KMS-11 (cell line): Measurements from ENCODE around the gene BZW2.

ENCODE experiments used
- H2AFZ ChIP-seq: fragments of 200-600 bp; sonication (generic); 2 replicates; pipeline ENCODE4 v1.6.1; 2016; ENCODE audit warnings: antibody characterized with exemption, mixed run types, low read depth
- H3K27ac ChIP-seq: fragments of 200-600 bp; sonication (generic); 2 replicates; pipeline ENCODE4 v1.6.1; 2016; ENCODE audit warnings: mild to moderate bottlenecking, mixed run types
- H3K27me3 ChIP-seq: fragments of 200-600 bp; sonication (generic); 2 replicates; pipeline ENCODE4 v1.6.1; 2017; ENCODE audit warnings: mild to moderate bottlenecking, low read depth, mixed run types, moderate library complexity; ENCODE audit not compliant: insufficient read depth
- H3K36me3 ChIP-seq: fragments of 200-600 bp; sonication (generic); 2 replicates; pipeline ENCODE4 v1.6.1; 2017; ENCODE audit warnings: mild to moderate bottlenecking, mixed run types; ENCODE audit not compliant: insufficient read depth
- H3K4me1 ChIP-seq: fragments of 200-600 bp; sonication (generic); 2 replicates; pipeline ENCODE4 v1.6.1; 2016; ENCODE audit warnings: mild to moderate bottlenecking, low read depth, mixed run types; ENCODE audit not compliant: poor library complexity, severe bottlenecking
- H3K4me2 ChIP-seq: fragments of 200-600 bp; sonication (generic); 2 replicates; pipeline ENCODE4 v1.7.0; 2016; ENCODE audit warnings: mild to moderate bottlenecking, mixed run types
- H3K4me3 ChIP-seq: fragments of 200-600 bp; sonication (generic); IDR thresholded peaks from 2 replicates; pipeline ENCODE4 v1.6.1; 2017; ENCODE audit warnings: low read depth, low read length, mixed read lengths; ENCODE audit not compliant: insufficient read depth
- H3K79me2 ChIP-seq: fragments of 200-600 bp; sonication (generic); 2 replicates; pipeline ENCODE4 v1.6.1; 2016; ENCODE audit warnings: low read depth, mixed run types; ENCODE audit not compliant: insufficient read depth
- H3K9ac ChIP-seq: fragments of 200-600 bp; sonication (generic); 2 replicates; pipeline ENCODE4 v1.6.1; 2016; ENCODE audit warnings: mild to moderate bottlenecking, mixed run types
- H4K20me1 ChIP-seq: fragments of 200-600 bp; sonication (generic); 2 replicates; pipeline ENCODE4 v1.6.1; 2016; ENCODE audit warnings: mild to moderate bottlenecking, mixed run types; ENCODE audit not compliant: insufficient read depth
- CTCF ChIP-seq: fragments of 200-600 bp; sonication (generic); conservative IDR thresholded peaks from 2 replicates; pipeline ENCODE4 v1.6.1; 2017; ENCODE audit warnings: low read depth, mild to moderate bottlenecking, antibody characterized with exemption, low read length, moderate library complexity, mixed read lengths

The BZW2 gene

GRCh38 chr7:16615228-16615627 lies 30.8 kb upstream of the BZW2 start:
- no peak overlapping the region for H3K9ac ChIP-seq
- no peaks in the 10 kb centered on the region for H3K79me2 ChIP-seq
- no peaks in the 10 kb centered on the region for H3K4me1 ChIP-seq
- no peaks in the 10 kb centered on the region for H4K20me1 ChIP-seq
- no peak overlapping the region for H3K4me3 ChIP-seq
- H3K27ac ChIP-seq = no peak overlapping the region
- no peaks in the 10 kb centered on the region for H3K27me3 ChIP-seq
- no peak for TF ChIP-seq CTCF
- H2AFZ ChIP-seq = no peak overlapping the region
- no peaks in the 10 kb centered on the region for H3K36me3 ChIP-seq
- no peak overlapping the region for H3K4me2 ChIP-seq

GRCh38 chr7:16616122-16616521 lies 29.9 kb upstream of the BZW2 start:
- H3K36me3 ChIP-seq = no peaks in the 10 kb centered on the region
- no peaks in the 10 kb centered on the region for H3K4me1 ChIP-seq
- no peak overlapping the region for H3K9ac ChIP-seq
- H3K79me2 ChIP-seq = no peaks in the 10 kb centered on the region
- H3K4me2 ChIP-seq = no peak overlapping the region
- no peak overlapping the region for H2AFZ ChIP-seq
- no peak overlapping the region for H3K27ac ChIP-seq
- no peak overlapping the region for H3K4me3 ChIP-seq
- no peaks in the 10 kb centered on the region for H3K27me3 ChIP-seq
- no peak for TF ChIP-seq CTCF
- H4K20me1 ChIP-seq = no peaks in the 10 kb centered on the region

GRCh38 chr7:16616542-16616941 lies 29.4 kb upstream of the BZW2 start:
- H3K4me3 ChIP-seq = no peak overlapping the region
- H3K27ac ChIP-seq = no peak overlapping the region
- H3K79me2 ChIP-seq = no peaks in the 10 kb centered on the region
- no peak overlapping the region for H3K9ac ChIP-seq
- H3K4me2 ChIP-seq = no peak overlapping the region
- TF ChIP-seq CTCF = no peak
- no peaks in the 10 kb centered on the region for H3K36me3 ChIP-seq
- H4K20me1 ChIP-seq = no peaks in the 10 kb centered on the region
- H3K4me1 ChIP-seq = no peaks in the 10 kb centered on the region
- H2AFZ ChIP-seq = no peak overlapping the region
- H3K27me3 ChIP-seq = no peaks in the 10 kb centered on the region

GRCh38 chr7:16619979-16620408 lies 26.0 kb upstream of the BZW2 start:
- Histone ChIP-seq H3K9ac (no peak overlapping the region), H3K27ac (no peak overlapping the region), H4K20me1 (no peaks in the 10 kb centered on the region), H3K36me3 (no peaks in the 10 kb centered on the region), H3K27me3 (no peaks in the 10 kb centered on the region), H3K4me2 (no peak overlapping the region), H3K4me3 (no peak overlapping the region), H3K79me2 (no peaks in the 10 kb centered on the region), H3K4me1 (no peaks in the 10 kb centered on the region), H2AFZ (no peak overlapping the region)
- TF ChIP-seq CTCF = no peak
